ENCODE measurements around the gene COL15A1.

COL15A1 gene

GRCh38 chr9:99015890-99016289 is 72.2 kb downstream of the COL15A1 start:
- Mint-ChIP-seq H3K27ac (peak overlapping the region in 1 of 2 donors; percentile 30), H3K9me3 (no peaks in the 10 kb centered on the region), H3K4me1 (ENCODE audit: low read depth in 2 of 2) (peaks cover 28 to 42% of the 10 kb centered on the region in 2 donors), H3K36me3 (ENCODE audit: insufficient read depth) (no peaks in the 10 kb centered on the region), H3K27me3 (no peaks in the 10 kb centered on the region), H3K4me3 (no peak overlapping the region)
- ATAC-seq (replicated peaks): no peak
- no peak for DNase-seq

GRCh38 chr9:99016681-99017387 is 73.1 kb downstream of the COL15A1 start:
- no peaks in the 10 kb centered on the region for H3K36me3 Mint-ChIP-seq (ENCODE audit: insufficient read depth)
- H3K4me1 Mint-ChIP-seq (ENCODE audit: low read depth in 2 of 2): peaks cover 28 to 42% of the 10 kb centered on the region in 2 donors
- no peak for ATAC-seq (replicated peaks)
- H3K27ac Mint-ChIP-seq: peak overlapping the region in 1 of 2 donors; percentile 30
- H3K9me3 Mint-ChIP-seq: no peaks in the 10 kb centered on the region
- no peak overlapping the region for H3K4me3 Mint-ChIP-seq
- no peaks in the 10 kb centered on the region for H3K27me3 Mint-ChIP-seq
- no peak for DNase-seq

DNA sequence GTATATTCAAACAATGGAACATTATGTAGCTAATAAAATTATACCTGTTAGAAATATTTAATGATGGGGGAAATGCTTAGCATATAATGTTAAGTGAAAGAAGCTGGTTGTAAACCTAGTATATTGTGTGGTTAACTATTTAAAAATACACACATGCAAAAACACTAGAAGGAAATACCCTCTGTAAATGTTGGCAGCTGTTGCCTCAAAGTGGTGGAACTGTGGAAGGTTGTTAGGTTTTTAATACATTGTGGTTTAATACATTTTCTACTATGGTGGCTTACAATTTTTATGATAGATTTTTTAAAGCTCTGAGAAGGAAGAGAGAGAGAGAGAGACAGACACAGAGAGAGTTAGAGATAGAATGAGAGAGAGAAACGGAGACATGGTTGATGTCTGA is 74.9 kb downstream of the COL15A1 start:
- Mint-ChIP-seq H3K27ac (peak overlapping the region in 1 of 2 donors; percentile 91), H3K27me3 (no peaks in the 10 kb centered on the region), H3K36me3 (ENCODE audit: insufficient read depth) (no peaks in the 10 kb centered on the region), H3K4me1 (ENCODE audit: low read depth in 2 of 2) (peaks cover 22 to 40% of the 10 kb centered on the region in 2 donors), H3K4me3 (peak overlapping the region in 1 of 2 donors; percentile 6), H3K9me3 (no peaks in the 10 kb centered on the region)
- no peak for DNase-seq
- ATAC-seq (replicated peaks): peak; percentile 56

DNA sequence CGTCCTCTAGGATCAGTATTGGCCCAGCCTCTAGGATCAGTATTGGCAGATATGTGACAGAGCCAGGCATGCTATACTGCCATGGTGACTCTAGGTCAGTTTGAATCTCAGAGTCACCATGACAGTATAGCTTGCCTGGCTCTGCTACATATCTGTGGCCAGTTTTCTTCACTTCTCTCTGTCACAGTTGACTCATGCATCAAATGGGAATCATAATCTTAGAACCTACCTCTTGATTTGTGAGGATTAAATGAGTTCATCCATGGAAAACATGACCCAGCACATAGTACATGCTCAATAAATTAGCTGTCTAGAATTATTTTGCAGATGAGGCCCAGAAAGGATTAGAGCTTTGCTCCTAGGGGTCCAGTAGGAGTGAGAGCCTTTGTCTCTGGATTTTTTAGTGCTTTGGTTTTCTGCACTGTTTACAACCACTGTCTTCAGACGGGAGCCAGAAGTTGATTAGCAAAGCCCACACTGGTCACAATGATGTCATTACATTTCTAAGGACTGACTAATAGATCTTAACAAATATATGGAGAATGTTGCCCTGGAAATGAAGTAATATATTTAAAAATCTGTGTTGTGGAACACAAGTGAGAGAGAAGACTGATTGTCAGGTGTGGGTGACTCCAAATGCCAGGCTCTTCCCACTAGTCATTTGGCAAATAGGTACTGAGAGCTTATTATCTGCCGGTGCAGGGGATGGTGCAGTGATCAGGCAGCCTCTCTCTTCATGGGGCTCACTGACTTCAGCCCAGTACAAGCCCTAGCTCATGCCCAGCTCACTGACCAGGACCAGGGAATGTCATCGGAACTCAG is 76.0 kb downstream of the COL15A1 start:
- ATAC-seq (replicated peaks) (no peak), DNase-seq (no peak)
- H3K27ac Mint-ChIP-seq: peak overlapping the region; percentile 51 to 91
- H3K9me3 Mint-ChIP-seq: no peaks in the 10 kb centered on the region
- no peaks in the 10 kb centered on the region for H3K27me3 Mint-ChIP-seq
- H3K4me1 Mint-ChIP-seq (ENCODE audit: low read depth in 2 of 2): peaks cover 12 to 29% of the 10 kb centered on the region in 2 donors
- no peak overlapping the region for H3K4me3 Mint-ChIP-seq
- no peaks in the 10 kb centered on the region for H3K36me3 Mint-ChIP-seq (ENCODE audit: insufficient read depth)

DNA sequence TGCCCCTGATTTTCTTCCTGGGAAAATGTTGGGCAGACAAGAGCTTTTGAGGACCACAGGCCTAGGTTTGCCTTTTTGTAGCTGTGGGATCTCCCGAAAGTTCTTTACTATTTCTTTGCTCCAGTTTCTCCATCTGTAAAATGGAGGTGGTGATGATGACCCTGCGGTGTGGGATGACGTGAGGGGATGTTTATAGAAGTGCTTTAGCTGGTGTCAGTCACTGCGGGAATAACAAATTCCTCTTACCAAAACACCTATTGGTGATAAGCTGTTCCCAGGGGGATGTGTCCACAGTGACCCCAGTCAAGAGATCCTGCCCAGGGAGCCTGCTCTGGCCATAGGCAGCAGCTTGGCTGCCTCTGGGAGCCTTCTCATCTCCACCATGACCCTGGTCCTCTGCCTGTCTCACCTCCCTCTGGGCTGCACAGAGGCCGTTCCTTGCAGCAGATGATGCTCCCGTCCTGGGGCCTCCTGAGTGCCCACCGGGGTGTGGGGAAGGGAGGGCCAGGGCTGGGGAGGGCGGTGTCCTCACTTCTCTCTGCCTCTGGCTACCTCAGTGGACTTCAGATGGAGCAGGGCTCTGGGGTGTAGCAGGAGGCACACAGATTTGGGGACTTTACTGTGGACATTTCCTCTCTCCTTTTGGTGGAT is 77.2 kb downstream of the COL15A1 start:
- H3K27me3 Mint-ChIP-seq: peaks cover 0 to 3% of the 10 kb centered on the region in 2 donors
- ATAC-seq (replicated peaks) (no peak), DNase-seq (no peak)
- no peaks in the 10 kb centered on the region for H3K9me3 Mint-ChIP-seq
- no peak overlapping the region for H3K4me3 Mint-ChIP-seq
- no peaks in the 10 kb centered on the region for H3K36me3 Mint-ChIP-seq (ENCODE audit: insufficient read depth)
- H3K27ac Mint-ChIP-seq: peak overlapping the region in 1 of 2 donors; percentile 26
- H3K4me1 Mint-ChIP-seq (ENCODE audit: low read depth in 2 of 2): peaks cover 9 to 29% of the 10 kb centered on the region in 2 donors

DNA sequence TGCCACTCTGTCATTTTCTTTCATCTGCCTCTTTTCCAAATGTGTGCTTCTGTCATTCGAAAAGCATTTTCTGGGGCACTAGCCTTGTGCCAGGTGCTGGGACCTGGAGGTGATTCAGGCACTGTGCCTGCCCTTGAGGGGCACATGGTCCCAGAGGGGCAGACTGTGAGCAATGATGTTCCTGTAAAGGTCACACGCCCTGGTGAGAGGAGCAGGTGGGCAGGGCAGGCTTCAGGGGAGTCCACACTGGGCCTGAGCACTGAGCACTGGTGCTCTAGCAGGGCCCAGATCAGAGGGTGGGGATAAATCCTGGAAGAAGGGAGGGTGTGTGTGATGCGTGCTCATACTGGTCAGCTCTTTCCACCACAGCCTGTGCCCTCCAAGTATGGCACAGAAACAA is 77.8 kb downstream of the COL15A1 start:
- H3K36me3 Mint-ChIP-seq (ENCODE audit: insufficient read depth): peaks cover 2% of the 10 kb centered on the region
- H3K4me1 Mint-ChIP-seq (ENCODE audit: low read depth in 2 of 2): peaks cover 11 to 35% of the 10 kb centered on the region in 2 donors
- DNase-seq (no peak), ATAC-seq (replicated peaks) (no peak)
- H3K27ac Mint-ChIP-seq: no peak overlapping the region
- no peak overlapping the region for H3K4me3 Mint-ChIP-seq
- peaks cover 0 to 9% of the 10 kb centered on the region in 2 donors for H3K27me3 Mint-ChIP-seq
- H3K9me3 Mint-ChIP-seq: no peaks in the 10 kb centered on the region

- H3K4me3 Mint-ChIP-seq: no peak overlapping the region
- no peaks in the 10 kb centered on the region for H3K9me3 Mint-ChIP-seq
- H3K27me3 Mint-ChIP-seq: peaks cover 0 to 9% of the 10 kb centered on the region in 2 donors
- ATAC-seq (replicated peaks): no peak
- DNase-seq: no peak
- peaks cover 17 to 41% of the 10 kb centered on the region in 2 donors for H3K4me1 Mint-ChIP-seq (ENCODE audit: low read depth in 2 of 2)
- peaks cover 3% of the 10 kb centered on the region for H3K36me3 Mint-ChIP-seq (ENCODE audit: insufficient read depth)
- H3K27ac Mint-ChIP-seq: no peak overlapping the region
These were observed 79.5 kb downstream of the COL15A1 start for GRCh38 chr9:99023231-99023630.

DNA sequence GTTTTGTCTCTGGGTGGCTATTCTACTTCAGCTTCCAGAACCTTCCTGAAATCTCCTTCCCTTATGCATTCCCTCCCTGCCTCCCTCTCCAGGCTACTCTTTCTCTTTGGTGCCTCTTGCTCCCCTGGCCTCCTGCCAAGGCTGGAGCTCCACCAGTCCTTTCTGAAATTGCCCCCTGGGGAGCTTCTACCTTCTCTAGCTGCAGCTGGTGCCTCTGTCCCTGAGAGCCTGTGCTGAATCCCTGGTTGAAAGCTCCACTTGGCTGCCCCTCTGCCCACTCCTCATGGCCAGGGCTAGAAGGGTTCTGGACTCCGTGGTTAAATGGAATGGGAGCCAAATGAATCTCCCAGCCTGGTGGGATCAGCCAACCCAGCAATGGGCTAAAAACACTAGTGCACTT is 80.1 kb downstream of the COL15A1 start:
- no peak for ATAC-seq (replicated peaks)
- no peak overlapping the region for H3K4me3 Mint-ChIP-seq
- peaks cover 0 to 9% of the 10 kb centered on the region in 2 donors for H3K27me3 Mint-ChIP-seq
- H3K4me1 Mint-ChIP-seq (ENCODE audit: low read depth in 2 of 2): peaks cover 15 to 36% of the 10 kb centered on the region in 2 donors
- no peak for DNase-seq
- peaks cover 3% of the 10 kb centered on the region for H3K36me3 Mint-ChIP-seq (ENCODE audit: insufficient read depth)
- no peak overlapping the region for H3K27ac Mint-ChIP-seq
- no peaks in the 10 kb centered on the region for H3K9me3 Mint-ChIP-seq

DNA sequence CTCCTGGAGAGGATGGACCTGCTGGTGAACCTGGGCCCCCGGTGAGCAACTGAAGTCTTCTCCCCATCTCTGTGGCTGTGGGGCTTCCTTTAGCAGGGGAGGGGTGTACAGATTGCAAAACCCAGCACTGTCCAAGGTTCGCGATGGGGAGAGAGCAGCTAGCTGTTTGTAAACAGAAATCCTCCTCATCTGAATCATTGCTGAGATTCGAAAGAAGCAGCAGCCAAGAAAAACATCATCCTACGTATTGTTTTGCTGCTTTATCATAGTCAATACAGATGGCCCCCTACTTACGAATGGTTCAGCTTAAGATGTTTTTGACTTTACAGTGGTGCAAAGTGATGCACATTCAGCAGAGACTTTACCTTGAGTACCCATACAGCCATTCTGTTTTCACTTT is 81.3 kb downstream of the COL15A1 start:
- no peak overlapping the region for H3K4me3 Mint-ChIP-seq
- no peak for ATAC-seq (replicated peaks)
- peak overlapping the region in 1 of 2 donors; percentile 70 for H3K27ac Mint-ChIP-seq
- peaks cover 14 to 28% of the 10 kb centered on the region in 2 donors for H3K4me1 Mint-ChIP-seq (ENCODE audit: low read depth in 2 of 2)
- H3K36me3 Mint-ChIP-seq (ENCODE audit: insufficient read depth): peaks cover 3% of the 10 kb centered on the region
- H3K9me3 Mint-ChIP-seq: no peaks in the 10 kb centered on the region
- no peak for DNase-seq
- H3K27me3 Mint-ChIP-seq: peaks cover 0 to 9% of the 10 kb centered on the region in 2 donors

GRCh38 chr9:99025616-99026270 is 82.0 kb downstream of the COL15A1 start:
- ATAC-seq (replicated peaks): no peak
- H3K4me3 Mint-ChIP-seq: no peak overlapping the region
- H3K36me3 Mint-ChIP-seq (ENCODE audit: insufficient read depth): peaks cover 3% of the 10 kb centered on the region
- peak overlapping the region in 1 of 2 donors; percentile 70 for H3K27ac Mint-ChIP-seq
- no peak for DNase-seq
- no peaks in the 10 kb centered on the region for H3K9me3 Mint-ChIP-seq
- peaks cover 0 to 9% of the 10 kb centered on the region in 2 donors for H3K27me3 Mint-ChIP-seq
- peaks cover 14 to 29% of the 10 kb centered on the region in 2 donors for H3K4me1 Mint-ChIP-seq (ENCODE audit: low read depth in 2 of 2)

DNA sequence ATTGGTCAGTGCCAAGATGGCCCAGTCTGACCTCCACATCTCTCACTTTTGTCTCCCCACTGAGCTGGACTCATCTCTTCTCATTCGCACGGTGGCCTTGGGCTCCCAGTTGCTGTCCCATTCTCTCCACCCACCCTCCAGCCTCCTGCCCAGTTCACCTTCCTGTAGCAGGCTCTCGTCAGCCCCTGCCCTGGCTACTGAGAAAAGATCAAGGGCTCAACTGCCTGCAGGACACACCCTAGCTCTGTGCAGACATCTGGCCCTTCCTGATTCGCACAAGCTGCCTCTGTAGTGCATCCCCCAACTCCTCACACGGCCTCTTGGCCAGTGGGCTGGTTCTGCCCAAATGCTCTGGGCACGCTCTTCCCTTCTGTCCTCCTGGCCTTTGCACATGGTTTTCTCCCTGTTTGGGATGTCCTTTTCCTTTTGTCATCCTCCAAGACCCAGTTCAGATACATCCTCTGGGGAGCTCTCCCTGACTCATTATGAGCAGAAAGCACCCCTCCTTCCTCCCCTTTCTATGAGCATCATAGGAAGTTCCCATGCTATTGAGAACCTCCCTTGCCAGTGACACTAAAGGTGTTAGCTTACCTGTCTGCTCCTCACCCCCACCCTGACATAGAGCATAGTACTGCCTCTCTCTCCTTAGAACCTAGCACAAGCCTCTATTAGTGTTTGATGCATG is 82.7 kb downstream of the COL15A1 start:
- DNase-seq (no peak), ATAC-seq (replicated peaks) (no peak)
- Mint-ChIP-seq H3K4me3 (no peak overlapping the region), H3K36me3 (ENCODE audit: insufficient read depth) (peaks cover 3% of the 10 kb centered on the region), H3K27me3 (peaks cover 0 to 9% of the 10 kb centered on the region in 2 donors), H3K9me3 (no peaks in the 10 kb centered on the region), H3K4me1 (ENCODE audit: low read depth in 2 of 2) (peaks cover 14 to 29% of the 10 kb centered on the region in 2 donors), H3K27ac (peak overlapping the region in 1 of 2 donors; percentile 19)

DNA sequence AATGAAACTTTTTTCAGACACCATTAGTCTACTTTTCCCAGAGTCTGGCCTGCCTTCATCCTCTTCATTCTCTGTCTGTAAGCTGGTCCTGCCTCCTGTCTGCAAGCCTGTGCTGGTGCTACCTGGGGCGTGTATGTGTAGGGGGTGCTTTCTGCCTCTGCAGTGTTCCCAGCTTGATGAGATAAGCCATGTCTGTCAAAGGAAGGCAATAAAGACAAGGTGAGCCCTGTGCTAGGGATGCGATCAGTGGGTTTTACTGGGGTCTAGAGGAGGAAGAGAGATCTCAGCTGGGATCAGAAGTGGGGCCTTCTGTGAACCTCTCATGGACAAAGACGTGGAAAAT is 83.2 kb downstream of the COL15A1 start:
- H3K27me3 Mint-ChIP-seq: peaks cover 0 to 9% of the 10 kb centered on the region in 2 donors
- no peak for DNase-seq
- H3K36me3 Mint-ChIP-seq (ENCODE audit: insufficient read depth): peaks cover 3% of the 10 kb centered on the region
- no peak for ATAC-seq (replicated peaks)
- H3K4me3 Mint-ChIP-seq: no peak overlapping the region
- H3K27ac Mint-ChIP-seq: peak overlapping the region in 1 of 2 donors; percentile 19
- H3K4me1 Mint-ChIP-seq (ENCODE audit: low read depth in 2 of 2): peaks cover 14 to 29% of the 10 kb centered on the region in 2 donors
- H3K9me3 Mint-ChIP-seq: no peaks in the 10 kb centered on the region

Measured in effector memory CD8-positive, alpha-beta T cell (primary cell).